Measurements from ENCODE around the gene TFPT.

Gene TFPT, protein sequence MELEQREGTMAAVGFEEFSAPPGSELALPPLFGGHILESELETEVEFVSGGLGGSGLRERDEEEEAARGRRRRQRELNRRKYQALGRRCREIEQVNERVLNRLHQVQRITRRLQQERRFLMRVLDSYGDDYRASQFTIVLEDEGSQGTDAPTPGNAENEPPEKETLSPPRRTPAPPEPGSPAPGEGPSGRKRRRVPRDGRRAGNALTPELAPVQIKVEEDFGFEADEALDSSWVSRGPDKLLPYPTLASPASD

DNA sequence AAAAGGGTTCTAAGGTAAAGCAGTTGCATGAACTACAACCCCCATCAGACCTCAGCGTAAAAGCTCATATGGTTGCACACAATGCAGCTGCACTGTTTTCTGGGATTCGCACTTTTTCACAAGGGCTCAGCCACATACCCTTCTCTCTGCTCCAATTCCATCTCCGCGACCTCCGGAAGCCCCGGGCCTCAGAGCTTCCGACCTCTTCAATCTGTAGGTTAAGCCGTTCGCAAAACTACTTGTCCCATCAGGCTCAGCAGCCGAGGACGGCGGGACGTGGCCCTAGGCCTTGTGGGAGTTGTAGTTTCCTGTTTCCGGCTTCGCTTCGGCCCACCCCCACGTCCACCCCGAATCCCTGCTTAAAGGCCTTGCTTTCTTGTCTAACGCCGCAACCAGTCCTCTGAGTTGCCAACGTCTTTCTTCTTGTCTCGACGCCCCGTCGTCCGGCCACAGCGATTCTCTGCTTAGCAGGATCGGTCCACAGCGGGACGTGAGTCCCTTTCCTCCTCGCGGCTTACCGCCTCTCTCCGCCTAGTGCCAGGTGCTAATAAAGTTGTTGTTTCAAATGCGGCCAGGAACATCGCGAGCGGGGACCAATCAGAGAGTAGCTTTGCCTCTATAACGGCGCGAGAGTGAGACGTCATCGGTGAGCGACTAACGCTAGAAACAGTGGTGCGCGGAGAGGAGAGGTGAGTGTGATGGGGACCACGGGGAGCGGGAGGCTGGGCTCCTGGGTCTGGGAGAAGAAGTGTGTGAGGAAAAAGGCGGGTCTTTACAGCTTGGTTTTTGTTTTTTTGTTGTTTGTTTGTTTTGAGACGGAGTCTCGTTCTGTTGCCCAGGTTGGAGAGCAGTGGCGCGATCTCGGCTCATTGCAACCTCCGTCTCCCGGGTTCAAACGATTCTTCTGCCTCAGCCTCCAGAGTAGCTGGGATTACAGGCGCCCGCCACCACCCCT is at the start of gene TFPT, which contains the start of gene PRPF31:
TFPT (minus strand) TSS at position 549 of the 955 bp plus-strand sequence; CDS start at position 161, 388 bp downstream.
PRPF31 (plus strand) TSS at position 646 of the 955 bp plus-strand sequence. CDS start 2,525 bp downstream, outside the sequence.
- peak; percentile 94 for DNase-seq (ENCODE audit: low read depth)

DNA sequence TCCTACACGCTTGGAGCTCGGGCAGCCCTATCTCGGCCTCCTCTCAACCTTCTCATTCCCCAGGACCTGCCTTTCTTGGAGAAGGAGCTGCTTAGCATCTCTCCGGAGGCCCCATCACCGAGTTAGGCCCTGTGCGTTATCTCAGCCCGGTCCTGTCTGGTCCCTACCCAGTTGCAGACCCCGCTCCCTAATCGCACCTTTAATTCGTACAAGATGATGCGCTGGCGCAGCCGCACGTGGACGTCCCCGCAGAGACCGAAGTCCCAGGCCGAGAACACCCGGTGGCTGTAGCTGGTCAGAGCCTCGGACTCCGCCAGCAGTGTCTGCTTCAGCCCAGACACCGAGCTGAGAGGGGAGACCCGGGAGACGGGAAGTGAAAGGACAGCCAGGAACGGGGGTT is 49.8 kb upstream of the TFPT start:
- no peak for DNase-seq (ENCODE audit: low read depth)

DNA sequence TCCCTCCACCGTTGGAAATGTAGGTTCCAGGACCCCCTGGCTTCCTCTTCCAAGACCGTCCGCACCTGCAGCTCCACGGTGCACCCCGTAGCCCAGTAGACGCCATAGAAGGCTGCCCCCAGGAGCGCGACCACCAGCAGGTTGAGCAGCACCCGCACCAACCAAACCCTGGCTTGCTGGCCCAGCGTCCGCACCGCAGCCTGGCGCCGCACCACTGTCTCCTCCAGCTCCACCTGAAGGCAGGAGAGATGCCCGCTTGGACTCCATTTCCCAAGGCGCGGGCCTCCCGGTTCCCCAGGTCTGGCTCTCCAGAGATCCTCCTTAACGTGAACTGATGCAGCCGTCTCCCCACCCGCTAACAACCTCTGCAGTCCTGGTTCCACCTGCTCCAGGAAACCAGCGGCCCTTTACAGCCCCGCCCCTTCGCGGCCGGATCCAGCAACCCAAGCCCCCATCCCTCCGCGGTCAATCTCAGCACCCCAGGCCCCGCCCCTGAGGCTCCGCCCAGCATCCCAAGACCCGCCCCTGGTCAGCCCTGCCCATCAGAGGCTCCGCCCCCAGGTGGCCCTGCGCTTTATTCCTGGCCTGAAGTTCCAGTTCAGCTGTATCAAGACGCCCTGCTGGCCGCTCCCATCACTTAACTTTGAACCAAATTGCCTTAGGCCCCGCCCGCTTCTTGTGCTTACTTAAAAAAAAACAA is 49.1 kb upstream of the TFPT start:
- DNase-seq (ENCODE audit: low read depth) = no peak

DNA sequence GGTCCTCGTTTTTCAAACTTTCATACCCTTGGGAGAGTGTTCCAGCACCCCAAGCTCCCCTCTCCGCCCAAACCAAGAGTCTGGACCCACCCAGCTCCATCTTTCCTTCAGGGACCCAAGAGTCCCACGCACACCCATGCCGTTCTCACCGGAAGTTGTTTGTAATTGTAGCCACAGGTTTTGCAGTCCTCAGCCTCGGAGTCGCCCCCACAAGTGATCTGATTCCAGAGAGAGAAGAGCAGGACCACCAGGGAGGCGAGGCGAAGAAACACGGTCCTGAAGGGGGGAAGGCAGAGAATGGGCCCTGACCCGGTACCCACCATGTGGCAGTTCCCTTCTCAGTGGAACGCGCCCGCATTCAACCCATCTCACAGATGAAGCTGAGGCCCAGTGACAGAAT is 47.4 kb upstream of the TFPT start:
- DNase-seq (ENCODE audit: low read depth) = no peak

DNA sequence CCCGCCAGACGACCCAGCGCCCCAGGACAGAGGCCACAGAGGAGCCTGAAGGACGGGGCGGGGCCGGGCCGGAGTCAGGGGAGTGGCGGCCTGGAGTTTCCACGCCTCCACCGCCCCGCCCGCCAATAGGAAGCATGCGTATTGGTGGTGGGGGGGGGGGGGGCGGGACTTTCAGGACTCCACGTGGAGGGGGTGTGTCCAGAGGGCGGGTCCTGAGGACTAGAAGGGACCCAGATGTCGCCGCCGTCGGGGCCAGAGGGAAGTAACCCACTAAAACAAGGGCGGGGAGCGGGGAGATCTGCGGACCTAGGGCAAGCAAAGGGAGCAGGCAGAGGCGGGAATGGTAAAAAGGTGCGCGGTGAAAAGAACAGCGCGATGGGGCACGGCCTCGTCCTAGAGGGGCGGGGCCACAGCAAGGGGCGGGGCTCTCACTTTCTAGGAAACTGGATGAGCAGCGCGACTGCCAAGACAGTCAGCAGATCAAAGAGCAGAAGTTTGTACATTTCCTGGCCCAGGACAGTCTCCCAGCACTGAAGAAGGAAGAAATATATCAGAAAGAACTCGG is 46.9 kb upstream of the TFPT start:
- DNase-seq (ENCODE audit: low read depth) = peak; percentile 70

DNA sequence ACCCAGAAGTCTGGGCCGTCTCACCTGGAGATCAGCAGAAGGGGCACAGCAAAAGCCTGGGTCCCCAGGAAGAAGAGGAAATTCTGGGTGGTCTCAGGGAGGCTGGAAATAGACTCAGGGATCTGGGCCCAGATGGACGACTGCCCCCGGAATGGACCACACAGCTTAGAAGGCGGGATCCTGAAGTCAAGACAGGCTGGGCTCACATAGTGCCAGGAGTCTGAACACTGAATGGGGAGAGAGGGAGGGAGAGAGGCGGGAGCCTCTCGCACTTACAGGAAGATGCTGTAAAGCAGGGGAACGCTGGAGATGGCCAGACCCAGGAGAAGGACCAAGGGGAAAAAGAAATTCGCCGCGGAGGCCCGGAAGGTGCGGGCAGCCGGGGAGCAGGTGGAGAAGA is 45.4 kb upstream of the TFPT start:
- no peak for DNase-seq (ENCODE audit: low read depth)

DNA sequence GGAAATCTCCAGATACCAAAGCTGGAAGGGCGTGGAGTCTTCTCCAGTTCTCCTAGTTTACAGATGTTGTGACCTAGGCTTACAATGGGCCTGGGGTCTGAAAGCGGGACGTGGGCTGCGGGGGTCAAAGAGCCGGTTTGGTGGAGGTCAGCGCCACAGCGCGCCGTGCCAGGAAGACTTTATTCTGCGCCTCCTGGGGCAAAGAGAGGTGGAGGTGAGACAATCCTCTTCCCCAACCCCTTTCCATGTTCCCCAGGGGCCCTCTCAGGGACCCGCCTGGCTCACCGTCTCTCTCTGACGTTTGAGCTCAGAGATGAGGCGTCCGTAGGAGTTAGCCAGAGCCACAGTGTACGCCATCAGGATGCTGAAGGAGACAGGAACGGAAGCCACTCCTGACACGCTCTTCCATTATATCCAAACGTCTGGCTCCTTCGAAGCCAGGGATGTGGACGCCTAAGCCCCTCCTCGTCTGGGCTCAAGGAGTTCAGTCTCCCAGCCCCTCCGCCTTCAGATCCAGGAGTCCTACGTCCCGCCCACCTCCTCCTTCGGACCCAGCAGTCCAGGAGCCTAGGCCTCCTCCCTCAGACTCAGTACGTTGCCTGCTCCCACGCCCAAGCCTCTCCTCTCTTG is 44.8 kb upstream of the TFPT start:
- DNase-seq (ENCODE audit: low read depth) = no peak

DNA sequence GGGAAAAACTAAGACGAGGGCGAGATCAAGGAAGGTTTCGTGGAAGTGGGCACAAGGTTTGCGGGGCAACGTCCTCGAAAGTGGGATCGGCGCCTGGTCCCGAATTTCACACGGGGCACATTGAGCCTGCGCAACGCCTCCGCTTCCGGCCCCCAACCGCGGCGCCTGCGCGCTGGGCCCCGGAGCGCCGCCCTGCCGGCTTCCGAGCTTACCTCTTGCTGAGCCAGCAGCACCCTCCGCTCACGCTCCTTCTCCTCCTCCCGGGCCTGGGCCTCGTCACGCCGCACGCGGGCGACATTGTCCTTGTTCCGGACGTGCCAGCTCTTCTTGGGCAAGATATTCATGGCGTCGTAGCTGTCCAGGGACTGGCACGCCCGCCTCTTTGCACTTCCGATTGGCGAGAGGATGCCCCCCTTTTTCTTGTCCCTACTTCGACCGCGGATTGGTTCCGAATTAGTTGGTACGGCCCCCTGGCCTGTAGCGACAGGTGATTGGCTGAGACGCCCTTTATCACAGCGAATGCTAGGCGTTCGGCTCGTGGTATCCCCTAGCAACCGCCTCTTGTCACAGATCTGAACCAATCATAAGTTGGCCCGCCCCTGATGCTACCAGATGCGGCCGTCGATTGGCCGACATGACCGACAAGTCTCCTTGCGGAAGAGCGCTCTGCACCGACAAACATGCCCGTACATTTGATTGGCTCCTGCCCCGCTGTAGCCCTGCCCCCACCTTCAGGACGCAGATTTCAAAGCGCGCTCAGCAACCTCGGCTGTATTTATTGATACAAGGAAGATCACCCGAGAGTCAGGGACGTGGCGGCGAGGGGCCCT is 44.1 kb upstream of the TFPT start, which contains the start of gene LENG1:
LENG1 (minus strand) TSS at position 370 of the 830 bp plus-strand sequence; CDS start at position 344, 26 bp downstream.
- DNase-seq (ENCODE audit: low read depth) = peak; percentile 97

DNA sequence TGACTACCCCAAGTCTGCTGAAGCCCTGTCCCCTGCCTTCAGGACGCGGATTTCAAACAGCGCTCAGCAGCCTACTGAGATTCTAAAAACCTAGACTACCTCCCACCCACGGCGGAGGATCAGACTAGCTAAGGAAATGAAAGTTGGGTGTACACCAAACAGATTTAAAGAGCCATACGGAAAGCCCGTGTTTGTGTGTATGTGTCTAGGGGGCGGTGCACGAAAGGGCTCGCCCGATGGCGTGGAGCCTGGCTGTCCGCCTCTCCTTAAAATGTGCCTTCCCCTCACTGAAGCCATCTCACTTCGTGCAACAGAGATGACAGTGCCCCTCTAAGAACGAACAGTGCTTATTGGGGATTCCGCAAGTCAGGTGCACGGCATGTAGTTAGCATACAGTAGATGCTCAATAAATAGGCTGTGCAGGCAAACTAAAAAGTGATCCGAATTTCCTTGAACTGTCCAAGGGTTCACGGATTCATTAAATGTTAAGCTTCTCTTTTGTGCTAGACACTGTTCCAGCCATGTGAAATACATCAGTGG is 43.4 kb upstream of the TFPT start:
- no peak for DNase-seq (ENCODE audit: low read depth)

DNA sequence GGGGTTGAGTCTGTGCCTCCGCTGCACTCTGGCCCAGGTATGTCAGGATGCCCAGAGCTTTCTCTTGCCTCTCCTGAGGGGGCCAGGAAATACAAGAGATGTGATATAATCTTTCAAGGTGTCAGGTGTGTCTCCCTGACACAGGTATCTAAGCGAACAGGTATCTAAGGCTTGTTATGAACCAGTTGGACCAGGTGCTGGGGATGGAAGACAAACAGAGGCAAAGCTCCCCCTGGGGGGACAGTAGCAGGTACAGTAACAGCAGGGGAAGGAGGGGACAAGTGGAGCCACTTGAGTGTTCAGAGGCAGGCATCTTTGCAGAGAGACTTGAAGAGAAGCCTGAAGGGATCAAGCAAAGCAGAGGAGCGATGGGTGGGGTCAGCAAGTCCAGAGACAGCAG is 41.5 kb upstream of the TFPT start:
- DNase-seq (ENCODE audit: low read depth) = no peak

DNA sequence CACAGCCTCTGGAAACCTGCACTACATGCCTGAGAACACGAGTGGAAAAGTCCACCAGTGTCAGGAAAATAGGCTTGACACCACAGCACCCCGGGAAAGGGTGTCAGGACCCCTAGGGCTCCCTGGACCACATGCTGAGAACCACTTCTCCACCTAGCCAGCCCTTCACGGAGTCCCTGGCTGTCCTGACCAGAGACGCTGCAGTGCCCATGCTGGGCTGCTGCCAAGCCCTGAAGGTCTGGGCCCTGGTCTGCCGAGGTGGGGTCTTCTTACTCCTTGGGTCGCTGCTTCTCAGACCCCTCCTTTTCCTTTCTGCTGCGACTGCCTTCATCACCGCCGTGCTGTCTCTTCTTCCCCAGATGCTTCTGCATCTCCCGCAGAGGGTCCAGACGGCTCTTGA is 41.0 kb upstream of the TFPT start:
- no peak for DNase-seq (ENCODE audit: low read depth)

DNA sequence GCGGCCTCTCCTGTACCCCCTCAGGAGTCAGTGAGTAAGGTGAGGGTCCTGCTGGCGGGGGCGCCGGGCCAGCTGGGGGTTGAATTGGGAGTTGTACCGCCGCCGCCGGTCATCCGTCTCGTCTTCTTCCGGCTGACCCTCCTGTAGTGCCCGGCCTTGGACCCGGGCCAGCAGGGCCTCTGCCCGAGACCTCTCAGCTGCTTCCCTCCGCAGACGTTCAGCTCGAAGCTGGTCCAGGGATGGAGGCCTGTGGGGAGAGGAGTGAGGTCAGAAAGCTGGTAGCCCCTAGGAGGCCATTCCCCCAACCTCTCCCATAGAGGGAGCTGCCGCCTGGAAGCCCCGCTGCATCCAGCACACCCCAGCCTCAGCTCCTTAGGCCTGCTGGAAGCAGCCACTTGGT is 40.2 kb upstream of the TFPT start:
- no peak for DNase-seq (ENCODE audit: low read depth)

DNA sequence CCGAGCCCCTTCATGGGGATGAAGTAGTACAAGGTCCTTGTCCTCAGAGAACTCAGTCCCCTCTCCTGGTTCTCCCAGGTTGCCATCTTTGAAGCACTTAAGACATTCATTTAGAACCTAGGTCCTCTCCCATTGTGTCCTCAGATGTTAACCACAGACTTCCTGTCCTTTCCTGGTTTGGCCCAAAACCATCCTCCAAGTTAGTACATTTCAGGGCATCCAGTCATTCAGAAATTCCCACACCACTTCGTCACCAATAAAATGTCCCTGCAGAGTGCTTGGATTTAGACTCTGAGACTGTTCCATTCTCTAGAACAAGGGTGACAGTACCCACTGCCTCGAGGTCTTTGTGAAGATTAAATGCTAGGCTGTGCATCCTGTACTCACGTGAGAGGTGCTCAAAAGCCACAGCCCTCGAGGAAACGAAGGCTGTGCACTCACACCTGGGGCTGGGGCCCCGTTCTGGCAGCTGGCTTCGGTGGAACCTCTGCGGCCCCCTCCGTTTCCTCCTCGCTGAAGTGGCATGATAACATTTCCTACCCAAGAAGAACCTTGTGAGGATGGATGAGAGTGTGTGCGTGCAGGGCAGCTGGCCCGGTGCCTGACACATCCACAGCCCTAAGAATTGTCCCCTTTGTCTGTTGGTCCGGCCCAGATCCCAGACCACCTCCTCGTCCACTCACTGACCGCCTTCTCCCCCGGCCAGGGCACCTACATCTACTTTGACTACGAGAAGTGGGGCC is 39.3 kb upstream of the TFPT start:
- DNase-seq (ENCODE audit: low read depth) = no peak

DNA sequence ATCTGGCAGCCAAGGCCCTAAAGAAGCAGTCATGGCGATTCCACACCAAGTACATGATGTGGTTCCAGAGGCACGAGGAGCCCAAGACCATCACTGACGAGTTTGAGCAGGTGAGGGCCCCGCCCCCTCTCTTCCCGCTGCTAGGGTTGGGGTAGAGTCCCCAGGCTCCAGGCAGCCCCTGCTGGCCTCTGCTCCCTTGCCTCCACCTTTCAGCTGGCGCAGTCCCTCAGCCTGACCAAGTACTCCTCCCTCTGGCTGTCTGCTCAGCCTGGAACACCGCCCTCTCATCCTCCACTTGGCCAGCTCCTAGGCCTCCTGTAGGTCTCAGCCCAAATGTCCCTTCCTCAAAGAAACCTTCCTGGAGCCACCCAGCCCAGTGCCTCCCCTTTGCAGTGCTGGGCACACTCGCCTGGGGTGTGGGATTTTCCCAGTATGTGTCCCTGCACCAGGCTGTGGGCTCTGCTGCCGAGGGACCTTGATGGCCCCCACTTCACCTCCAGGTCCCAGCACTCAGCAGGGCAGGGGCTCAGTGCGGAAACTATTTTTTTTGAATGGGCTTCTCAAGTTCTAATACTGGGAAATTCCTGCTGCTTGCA is 38.4 kb upstream of the TFPT start:
- no peak for DNase-seq (ENCODE audit: low read depth)

DNA sequence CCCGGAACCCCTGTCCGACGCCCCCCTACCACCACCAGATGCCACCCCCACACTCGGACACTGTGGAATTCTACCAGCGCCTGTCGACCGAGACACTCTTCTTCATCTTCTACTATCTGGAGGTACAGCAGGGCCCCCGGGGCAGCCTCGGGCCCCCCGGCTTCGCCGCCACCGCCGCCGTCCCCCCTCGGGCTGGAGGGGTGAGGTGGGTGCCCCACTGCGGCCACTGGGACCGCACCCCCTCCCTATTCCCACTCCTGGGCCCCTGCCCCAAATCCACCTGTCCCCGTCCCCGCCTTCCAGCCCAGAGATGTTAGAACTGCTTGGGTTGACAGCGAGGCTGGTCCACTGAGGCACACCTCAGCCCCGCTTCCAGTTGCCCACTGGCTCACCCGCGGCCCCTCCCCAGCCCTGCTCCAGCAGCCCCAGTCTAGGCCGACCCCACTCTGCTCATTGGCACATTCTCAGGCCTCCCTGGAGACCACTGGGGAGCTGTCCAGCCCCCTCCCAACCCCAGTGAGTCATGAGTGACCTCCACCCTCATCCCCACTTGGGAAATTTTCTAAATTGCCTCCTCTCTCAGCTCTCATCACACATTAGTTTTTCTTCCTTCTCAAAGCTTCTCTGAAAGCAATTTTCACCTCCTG is 37.5 kb upstream of the TFPT start:
- DNase-seq (ENCODE audit: low read depth) = no peak

DNA sequence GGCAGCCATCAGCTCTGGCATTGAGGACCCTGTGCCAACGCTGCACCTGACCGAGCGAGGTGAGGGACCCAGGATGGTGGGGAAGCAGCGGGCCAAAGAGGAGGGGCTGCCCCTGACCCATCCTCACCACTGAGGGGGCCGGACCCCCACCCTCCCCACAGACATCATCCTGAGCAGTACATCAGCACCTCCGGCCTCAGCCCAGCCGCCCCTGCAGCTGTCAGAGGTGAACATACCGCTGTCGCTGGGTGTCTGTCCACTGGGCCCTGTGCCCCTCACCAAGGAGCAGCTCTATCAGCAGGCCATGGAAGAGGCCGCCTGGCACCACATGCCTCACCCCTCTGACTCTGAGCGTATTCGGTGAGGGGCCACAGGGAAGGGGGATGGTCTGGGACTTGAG is 36.8 kb upstream of the TFPT start:
- no peak for DNase-seq (ENCODE audit: low read depth)

DNA sequence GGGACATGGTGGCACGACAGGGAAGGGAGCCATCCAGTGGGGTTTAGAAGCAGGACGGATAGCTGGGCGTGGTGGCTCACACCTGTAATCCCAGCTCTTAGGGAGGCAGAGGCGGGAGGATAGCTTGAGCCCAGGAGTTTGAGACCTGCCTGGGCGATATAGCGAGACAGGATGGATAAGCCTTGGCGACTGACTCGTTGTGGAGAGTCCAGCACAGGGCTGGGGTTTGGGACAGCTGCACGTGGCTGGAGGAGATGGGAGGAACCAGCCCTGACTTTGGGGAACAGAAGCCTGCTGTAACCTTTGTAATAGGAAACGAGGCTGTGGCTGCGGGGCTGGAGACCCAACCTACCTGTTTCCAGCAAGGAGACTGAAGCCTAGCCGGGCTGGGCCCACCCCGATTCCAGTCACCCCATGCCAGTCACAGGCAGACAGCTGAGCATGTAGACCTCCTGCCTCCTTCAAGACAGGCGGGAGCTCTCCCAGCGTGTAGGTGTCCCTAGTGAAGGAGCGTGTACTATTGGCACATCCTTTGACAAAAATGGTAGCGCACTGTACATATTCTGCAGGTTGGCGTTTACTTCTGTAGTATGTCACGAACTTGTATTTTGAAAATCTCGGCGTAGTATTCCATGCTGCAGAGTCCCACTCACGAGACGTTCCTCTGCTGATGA is 36.0 kb upstream of the TFPT start:
- no peak for DNase-seq (ENCODE audit: low read depth)

Data from stimulated activated CD8-positive, alpha-beta memory T cell treated with anti-CD3 and anti-CD28 coated beads, Interleukin-4, amount 100 ng/mL, for 24 hours (primary cell).